NCI-H524 treated with DMSO at 0.1 percent for 48 hours (cell line): ENCODE measurements around the gene FRMD8.
"Not testable (repeated sequence)": the region's sequence is repeated elsewhere in the genome, so short reads cannot be mapped to it uniquely, and the experiment has no call there.

ENCODE experiments used
- DNase-seq: peaks from one replicate; lab custom pipeline; 2025; lab: John Stamatoyannopoulos, UW

Gene FRMD8

DNA sequence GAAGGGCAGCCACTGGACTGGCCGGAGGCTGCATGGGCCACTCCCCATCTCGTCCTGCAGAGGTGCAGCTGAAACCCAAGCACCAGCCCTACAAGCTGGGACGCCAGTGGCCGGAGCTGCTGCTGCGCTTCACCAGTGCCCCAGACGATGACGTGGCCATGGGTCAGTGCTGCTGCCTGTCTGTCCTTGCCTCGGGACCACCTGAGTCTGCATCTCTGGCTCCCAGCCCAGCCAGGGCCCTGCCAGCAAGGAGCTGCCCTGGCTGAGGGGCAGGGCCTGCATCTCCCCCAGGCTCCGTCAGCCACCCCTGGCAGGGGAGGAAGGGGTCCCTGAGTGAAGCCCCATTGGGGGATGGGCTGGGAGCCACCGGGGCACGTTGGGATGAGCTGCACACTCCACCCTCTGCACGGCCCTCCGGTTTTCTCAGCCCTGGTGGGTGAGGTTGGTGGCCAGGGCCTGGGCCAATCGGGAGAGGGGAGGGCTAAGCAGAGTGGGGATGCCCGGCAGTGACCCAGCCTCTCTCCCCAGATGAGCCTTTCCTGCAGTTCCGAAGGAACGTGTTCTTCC is 7.2 kb downstream of the FRMD8 start:
- no peak for DNase-seq

DNA sequence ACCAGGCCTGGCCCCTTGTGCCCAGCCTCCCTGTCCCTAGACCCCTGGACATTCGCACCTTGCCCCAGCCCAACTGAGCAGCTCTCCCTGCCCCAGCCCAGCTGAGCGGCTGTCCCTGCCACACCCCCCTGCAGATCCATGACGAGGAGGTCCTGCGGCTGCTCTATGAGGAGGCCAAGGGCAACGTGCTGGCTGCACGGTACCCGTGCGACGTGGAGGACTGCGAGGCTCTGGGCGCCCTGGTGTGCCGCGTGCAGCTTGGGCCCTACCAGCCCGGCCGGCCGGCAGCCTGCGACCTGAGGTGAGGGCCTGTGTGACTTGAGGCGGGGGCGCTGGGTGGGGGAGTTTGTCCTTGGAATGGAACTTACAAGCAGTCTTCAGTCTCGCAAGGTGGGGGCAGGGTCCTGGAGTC is 7.7 kb downstream of the FRMD8 start:
- no peak for DNase-seq

DNA sequence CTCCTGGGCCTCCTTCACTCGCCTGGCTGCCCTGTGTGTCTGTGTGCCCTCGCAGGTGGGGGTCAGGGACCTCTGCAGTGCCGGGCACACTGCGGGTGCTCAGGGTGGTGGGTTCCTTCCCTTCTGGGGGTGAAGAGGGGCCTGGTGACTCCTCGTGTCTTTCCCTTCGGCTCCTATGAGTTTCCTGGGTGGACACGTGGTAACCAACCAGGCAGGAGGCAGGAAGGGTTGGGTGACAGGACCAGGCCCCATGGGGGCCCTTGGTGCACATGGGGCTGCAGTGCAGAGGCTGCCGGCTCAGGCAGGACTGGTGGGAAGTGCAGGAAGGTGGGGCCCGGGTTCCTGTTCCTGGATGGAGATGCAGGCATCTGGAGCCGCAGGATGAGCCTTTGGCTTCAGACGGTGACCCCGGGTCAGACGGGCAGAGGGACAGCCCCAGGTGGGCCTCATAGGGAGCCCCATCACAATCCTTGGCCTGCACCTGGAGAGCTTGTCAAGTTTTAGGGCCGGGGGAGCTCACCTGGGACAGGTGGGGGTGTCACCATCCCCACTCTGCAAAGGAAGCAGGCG is 9.6 kb downstream of the FRMD8 start:
- no peak for DNase-seq

DNA sequence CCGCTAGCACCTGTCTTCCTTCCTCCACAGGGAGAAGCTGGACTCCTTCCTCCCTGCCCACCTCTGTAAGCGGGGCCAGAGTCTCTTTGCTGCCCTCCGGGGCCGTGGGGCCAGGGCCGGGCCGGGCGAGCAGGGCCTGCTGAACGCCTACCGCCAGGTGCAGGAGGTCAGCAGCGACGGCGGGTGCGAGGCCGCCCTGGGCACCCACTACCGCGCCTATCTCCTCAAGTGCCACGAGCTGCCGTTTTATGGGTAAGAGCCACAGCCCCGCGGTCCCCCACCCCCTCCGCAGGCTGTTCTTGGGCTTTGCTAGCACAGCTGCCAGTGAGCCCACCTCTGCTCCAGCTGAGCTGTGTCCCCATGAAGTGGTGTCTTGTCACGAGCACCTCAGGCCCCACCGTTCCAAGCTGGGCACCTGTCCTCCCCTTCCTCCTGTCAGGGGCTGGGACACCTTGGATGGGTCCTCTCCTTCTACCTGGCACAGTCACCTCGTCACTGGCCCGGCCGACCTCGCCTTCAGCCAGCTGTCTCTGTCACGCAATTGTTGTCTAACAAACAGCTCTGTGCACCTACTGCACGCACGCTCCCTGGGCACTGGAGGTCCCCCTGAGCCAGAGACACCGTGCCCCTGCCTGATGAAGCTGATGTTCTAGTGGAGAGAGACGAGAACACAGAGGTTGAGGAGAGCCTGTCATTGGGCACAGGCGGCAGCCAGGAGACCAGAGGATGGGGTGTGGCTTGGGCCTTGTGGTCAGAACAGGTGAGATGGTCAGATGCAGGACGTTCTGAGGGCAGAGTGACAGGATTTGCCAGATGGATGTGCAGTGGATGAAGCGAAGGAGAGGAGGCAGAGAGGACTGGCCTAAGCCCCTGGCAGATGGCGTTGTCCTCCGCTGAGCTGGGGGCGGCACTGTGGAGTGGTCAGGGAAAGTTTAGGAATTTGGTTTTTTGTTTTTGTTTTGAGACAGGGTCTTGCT is 10.6 kb downstream of the FRMD8 start:
- DNase-seq, result no peak

DNA sequence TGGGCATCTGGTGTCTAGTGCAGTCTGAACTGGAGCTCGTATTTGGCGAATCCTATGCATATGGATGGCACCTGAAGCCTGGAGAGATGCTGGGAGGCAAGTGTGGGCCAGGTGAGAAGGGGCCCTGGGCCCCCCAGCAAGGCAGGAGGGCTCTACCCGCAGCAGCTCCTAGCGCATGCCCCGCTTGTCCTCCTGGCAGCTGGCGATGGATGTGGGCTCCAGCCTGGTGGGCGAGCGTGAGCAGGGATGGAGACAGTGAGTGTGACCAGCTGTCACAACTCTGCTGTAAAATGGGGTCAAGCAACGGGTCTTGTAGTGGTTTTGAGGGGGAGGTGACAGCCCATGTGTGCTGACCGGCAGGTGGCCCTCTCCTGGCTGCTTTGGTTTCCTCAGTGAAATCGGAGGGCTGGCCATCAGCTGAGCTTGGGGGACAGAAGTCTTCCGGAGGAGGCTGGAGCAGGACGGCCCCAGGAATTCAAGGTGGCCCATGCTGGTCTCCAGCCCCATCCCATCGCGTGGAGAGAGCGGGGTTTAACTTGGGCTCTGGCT is 12.0 kb downstream of the FRMD8 start:
- peak; percentile 33 for DNase-seq

DNA sequence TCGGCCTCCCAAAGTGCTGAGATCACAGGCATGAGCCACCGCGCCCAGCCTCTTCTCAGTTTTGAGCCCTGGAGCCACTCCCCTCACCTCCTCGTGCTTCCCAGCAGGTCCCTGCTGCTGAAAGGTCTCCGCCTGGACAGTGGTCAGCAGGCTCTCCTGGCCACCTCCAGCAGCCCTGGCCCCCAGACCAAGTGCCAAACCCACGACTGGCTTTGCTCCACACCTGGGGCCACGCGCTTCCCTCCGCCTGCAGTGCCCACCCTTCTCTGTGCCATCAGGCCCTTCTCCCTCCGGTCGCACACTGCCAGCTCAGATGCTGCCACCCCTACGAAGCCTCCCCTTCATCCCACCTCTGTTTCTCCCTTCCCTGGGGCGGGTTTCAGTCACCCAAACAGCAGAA is 12.8 kb downstream of the FRMD8 start:
- DNase-seq, result no peak

DNA sequence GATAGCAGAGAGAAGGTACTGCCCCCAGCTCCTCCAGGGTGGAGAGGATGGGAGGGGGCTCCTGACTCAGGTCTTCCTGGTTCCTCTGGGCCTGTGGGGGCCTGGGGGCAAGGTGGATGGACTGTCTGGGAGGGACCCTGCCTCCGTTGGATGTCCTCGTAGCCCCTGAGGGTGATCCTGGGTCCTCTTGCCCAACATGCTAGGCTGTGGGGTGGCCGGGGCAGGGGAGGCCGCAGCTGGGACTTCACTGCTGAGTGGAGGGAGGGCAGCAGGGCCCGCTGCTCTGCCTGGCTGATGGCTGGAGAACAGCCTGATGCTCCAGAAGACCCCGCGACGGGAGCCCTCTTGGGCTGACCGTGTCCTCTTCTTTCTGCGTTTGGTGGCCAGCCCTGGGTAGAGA is 13.4 kb downstream of the FRMD8 start:
- no peak for DNase-seq

DNA sequence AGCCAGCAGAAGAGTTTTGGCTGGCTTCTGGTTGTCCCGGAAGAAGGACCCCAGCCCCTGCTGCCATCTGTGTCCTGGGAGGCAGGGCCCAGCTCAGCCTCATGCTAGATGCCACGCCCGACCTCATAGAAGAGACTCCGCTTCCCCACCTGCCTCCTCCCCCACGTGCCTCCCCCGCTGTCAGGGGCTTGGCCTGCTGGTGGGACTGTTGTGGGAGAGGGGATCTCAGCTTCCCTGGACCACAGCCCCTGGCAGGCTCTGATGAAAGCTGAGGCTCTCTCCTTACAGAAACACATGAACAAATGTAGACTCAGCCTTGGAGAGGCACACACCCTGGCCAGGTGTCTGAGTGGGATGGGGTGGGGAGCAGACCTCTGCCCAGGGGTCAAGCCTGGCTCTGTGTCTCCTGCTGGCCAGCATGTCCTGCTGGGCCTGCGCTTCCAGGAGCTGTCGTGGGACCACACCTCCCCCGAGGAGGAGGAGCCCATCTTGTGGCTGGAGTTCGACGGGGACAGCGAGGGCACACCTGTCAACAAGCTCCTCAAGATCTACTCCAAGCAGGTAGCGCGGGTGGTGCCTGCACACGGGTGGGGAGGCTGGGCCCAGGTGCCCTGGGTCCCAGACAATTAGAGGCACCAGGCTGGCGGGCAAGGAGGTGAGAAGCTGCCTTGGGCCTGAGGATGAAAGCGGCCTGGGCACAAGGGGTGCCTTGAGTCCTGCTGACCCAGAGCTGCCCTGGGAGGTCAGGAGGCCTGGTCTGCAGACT is 14.1 kb downstream of the FRMD8 start:
- DNase-seq, result no peak

DNA sequence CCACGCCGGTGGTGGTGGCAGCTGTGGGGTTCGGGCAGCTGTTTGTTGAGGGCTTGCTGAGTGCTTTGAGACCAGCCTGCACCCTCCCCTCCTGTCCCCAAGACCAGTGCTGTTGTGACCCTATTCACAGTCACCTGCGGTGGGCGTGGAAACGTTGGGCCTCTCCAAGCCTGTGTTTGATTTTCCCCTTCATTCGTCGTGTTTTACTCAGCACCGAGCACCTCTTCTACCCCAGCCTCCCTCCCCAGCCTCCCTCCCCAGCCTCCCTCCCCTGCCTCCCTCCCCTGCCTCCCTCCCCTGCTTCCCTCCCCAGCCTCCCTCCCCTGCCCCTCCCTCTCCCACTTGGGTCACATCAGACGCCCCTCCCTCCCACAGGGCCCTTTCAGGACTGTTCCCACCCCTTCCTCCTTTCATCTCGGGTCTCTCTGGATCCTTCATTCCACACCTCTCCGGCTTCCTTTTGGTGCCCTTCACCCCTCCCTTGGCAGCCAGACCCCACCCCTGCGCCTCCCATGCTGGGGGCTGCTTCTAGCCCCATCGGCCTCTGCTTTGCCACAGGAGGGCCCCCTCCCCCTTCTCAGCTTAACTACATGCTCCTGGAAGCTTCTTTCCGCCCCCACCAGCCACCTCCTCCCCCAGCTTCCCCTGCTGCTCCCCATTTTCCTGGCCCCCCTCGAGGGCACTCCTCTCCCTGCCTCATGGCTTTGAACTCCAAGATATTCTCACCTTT is 14.8 kb downstream of the FRMD8 start:
- no peak for DNase-seq

DNA sequence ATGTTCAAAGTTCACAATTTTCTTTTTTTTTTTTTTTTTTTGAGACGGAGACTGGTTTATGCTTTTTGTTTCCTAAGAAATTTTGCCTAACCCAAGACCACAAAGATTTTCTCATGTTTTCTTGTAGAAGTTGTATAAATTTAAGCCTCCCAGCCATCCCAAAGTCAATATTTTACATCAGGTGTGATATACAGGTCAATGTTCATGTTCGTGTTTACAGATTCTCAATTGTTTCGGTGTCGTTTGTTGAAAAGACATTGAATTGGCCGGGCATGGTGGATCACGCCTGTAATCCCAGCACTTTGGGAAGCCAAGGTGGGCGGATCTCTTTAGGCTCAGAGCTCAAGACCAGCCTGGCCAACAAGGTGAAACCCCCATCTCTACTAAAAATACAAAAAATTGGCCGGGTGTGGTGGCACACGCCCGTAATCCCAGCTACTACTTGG is 15.4 kb downstream of the FRMD8 start:
- no peak for DNase-seq

DNA sequence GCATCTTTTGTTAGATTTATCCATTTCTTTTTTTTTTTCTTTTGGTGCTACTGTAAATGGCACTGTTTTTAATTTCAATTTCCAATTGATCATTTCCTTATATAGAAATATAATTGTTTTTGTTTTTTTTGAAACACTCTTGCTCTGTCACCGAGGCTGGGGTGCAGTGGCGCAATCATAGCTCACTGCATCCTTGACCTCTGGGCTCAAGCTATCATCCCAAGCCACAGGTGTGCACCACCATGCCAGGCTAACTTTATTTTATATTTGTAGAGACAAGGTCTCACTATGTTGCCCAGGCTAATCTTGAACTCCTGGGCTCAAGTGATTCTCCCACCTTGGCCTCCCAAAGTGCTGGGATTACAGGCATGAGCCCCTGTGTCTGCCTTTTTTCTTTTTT is 16.4 kb downstream of the FRMD8 start:
- no peak for DNase-seq

DNA sequence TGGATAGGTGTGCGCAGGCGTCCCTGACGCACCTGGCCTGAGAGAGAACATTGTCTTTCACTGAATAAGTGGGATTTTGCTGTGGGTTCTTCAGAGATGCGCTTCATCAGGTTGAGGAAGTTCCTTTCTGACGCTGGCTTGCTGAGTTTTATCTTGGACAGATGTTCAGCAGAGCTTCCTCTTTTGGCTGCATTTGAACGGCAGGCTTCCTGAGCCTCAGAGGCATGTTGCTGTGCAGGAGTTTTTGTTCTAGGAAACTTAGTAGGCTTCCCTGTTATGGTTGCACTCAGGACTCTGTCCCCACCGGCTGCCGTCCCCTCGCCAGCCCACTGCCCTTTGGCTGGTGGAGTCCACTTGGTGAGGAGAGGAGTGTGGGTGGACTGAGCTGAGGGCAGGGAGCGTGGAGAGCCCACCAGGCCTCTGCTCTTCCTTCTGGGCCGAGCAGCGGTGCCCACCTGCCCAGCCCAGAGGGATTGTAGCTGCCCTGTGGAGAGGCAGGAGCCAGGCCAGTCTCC is 17.2 kb downstream of the FRMD8 start:
- no peak for DNase-seq

DNA sequence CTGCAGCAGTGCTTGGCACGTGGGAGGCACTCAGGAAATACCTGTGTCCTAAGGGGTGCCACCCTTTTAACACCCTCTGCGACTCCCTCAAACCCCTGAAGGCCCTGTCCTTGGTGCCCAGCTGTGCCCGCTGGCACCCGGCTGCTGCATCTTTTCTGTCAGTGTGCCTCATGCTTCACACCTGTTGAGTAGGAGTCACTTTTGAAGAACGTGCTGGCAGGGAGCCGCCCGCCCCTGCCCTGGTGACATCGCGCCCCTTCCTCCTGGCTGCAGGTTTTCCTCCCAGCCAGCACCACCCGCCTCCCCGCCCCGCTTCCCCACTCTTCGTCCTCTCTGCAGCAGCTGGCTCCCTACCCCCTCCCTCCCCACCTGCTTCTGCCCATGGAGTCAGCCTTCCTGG is 17.8 kb downstream of the FRMD8 start:
- no peak for DNase-seq

DNA sequence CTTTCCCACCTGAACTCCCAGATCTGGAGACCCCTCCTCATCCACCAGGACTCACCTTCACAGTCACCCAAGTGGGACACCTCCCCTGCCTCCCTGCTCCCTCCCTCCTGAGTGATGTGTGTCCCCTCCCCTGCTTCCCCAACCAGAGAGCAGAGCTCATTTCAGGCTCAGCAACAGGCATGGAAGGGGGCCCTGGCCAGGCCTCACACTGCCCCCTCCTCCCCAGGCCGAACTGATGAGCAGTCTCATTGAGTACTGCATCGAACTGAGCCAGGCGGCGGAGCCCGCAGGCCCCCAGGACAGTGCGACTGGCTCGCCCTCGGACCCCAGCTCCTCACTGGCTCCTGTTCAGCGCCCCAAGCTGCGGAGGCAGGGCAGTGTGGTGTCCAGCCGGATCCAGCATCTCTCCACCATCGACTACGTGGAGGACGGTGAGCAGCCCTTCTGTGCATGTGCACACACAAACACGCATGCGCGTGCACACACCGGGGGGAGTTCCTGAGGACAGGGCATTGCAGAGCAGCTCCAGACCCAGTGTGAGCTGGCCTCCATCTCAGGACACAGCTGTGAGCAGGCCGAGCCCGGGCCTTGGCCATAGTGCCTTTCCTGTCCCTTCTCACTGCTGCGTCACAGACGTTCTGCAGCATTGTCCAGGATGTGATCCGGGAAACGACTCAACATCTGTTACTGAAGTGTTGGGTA is 18.4 kb downstream of the FRMD8 start:
- no peak for DNase-seq

DNA sequence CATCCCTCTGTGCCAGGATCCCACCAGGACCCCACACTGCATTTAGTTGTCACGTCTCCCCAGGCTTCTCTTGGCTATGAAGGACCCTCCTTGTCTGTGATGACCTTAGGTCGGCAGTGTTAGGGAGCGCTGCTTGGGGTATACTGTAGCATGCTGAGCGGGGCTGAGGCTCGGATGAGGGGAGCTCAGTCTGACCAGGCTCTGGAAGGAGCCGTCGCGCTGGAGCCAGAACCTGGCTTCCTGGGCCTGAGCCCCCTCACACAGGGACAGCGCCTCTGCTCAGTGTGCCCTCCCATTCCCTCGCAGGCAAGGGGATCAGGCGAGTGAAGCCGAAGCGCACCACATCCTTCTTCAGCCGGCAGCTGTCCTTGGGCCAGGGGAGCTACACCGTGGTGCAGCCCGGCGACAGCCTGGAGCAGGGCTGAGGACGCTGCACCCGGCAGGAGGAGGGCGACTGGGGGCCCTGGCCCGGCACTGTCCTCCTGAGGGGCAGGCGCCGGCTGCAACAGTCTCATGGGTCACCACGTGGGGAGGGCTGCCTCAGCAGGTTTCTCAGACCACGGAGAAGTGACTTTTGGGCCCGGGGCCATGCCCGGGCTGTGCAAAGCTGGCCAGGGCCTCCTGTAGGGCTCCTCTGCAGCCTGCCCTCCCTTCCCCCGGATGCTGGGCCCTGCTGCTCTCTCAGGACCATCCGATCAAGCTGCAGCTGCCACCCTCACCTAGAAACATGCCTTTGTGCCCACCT is 24.7 kb downstream of the FRMD8 start:
- no peak for DNase-seq

DNA sequence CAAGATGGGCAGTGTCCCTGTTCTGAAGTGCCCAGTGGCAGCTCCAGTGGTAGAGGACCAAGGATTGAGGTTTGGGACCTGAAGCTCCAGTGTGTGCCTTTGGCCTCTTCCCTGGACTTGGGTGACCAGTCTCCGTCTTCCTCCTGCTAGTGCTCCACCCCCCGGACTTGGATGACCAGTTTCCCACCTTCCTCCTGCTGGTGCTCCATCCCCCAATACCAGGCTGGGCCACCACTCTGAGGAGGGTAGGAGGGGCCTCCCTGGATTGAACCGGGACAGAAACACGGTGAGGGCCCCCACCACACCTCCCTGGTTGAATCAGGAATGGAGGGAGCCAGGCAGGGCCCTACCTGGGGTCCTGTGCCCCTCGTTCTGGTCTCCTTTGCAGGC is 25.2 kb downstream of the FRMD8 start:
- DNase-seq, result no peak

DNA sequence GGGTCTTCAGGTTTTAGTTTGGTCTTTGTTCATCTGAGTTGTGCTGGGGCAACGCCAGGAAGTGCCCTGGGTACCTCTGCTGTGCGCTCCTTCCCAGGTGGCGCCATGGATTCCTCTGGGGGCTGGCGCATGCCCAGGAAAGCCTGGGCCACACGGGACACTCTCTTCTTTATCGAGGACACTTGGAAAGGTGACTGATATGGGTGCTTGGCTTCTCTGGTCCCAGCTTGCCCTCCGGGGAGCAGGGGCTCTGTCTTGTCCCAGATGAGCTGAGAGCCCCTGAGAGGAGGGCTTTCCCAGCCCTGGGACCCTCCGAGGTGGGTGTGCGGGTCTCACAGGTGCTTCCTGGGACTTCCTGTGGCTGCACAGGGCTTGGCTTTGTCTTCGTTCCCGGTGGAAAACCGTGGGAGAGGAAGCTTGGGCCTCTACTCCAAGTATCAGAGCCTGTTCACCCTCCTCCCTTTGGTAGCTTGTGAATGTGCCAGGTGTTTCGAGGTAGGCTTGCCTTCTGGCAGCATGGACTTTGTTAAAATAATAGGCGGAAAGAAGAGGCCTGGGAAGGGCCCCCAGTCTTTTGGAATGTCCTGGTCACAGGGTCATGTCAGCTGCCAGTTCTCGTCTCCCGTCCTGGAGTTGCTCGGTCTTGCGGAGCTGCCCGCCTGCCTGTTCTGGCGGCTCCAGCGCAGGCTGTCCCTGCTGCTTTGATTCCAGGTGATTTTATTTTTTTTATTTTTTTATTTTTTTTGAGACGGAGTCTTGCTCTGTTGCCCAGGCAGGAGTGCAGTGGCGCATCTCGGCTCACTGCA is 26.0 kb downstream of the FRMD8 start:
- DNase-seq, result no peak

DNA sequence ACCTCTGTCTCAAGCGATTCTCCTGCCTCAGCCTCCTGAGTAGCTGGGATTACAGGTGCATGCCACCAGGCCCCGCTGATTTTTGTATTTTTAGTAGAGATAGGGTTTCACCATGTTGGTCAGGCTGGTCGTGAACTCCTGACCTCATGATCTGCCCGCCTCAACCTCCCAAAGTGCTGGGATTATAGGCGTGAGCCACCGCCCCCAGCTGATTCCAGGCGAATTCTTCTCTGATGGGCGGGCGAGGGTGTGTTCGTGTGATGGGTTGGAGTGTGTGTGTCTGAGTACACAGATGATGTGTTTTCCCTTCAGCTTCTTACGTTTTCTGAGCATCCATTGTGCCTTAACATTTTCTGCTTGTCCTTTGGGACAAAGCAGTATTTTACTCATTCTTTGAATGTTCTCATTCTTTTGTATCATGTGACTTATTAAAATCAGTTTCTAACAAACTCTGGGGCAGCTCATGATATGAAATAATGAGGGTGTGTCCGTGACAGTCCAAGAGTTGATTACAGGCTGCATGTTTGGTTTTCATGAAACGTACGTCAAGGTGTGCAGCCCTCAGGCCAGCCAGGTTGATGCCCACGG is 26.7 kb downstream of the FRMD8 start:
- DNase-seq, result not testable (repeated sequence)
